Mesenchymal stem cell (in vitro differentiated cells and primary cell): Measurements from ENCODE around the gene ALPL.
"Not testable (repeated sequence)": the region's sequence is repeated elsewhere in the genome, so short reads cannot be mapped to it uniquely, and the experiment has no call there.

Experiments
- DNase-seq: peaks from one replicate; pipeline ENCODE4 v3.0.0-alpha.2; 2013
- H2AFZ ChIP-seq: one replicate; pipeline ENCODE4 v1.6.1; 2013; ENCODE audit warnings: low read depth, mild to moderate bottlenecking, control low read depth, inconsistent platforms, low read length, moderate library complexity
- H2AK5ac ChIP-seq: 2 replicates; pipeline ENCODE4 v1.6.1; 2013; ENCODE audit warnings: low read length, moderate library complexity, mild to moderate bottlenecking, inconsistent platforms; ENCODE audit not compliant: severe bottlenecking
- H2BK120ac ChIP-seq: one replicate; pipeline ENCODE4 v1.6.1; 2013; ENCODE audit warnings: low read depth, mild to moderate bottlenecking, inconsistent platforms, low read length, moderate library complexity
- H2BK12ac ChIP-seq, 2 experiments: one replicate each; pipeline ENCODE4 v1.6.1; 2013; ENCODE audit warnings: inconsistent platforms in 2 of 2, low read length in 2 of 2, mild to moderate bottlenecking in 2 of 2, moderate library complexity in 2 of 2, control low read depth in 1 of 2
- H2BK15ac ChIP-seq: one replicate; pipeline ENCODE4 v1.6.1; 2013; ENCODE audit warnings: mild to moderate bottlenecking, low read depth, inconsistent platforms; ENCODE audit not compliant: poor library complexity, severe bottlenecking
- H2BK5ac ChIP-seq: 2 replicates; pipeline ENCODE4 v1.6.1; 2013; ENCODE audit warnings: low read depth, mild to moderate bottlenecking, low read length, control low read depth, inconsistent platforms; ENCODE audit not compliant: poor library complexity, severe bottlenecking
- H3K14ac ChIP-seq, 2 experiments: one replicate each; pipeline ENCODE4 v1.6.1; 2013; ENCODE audit warnings: inconsistent platforms in 2 of 2, low read length in 2 of 2, control low read depth in 1 of 2, mild to moderate bottlenecking in 1 of 2, moderate library complexity in 1 of 2
- H3K18ac ChIP-seq, 2 experiments: one replicate each; pipeline ENCODE4 v1.6.1; 2013; ENCODE audit warnings: inconsistent platforms in 2 of 2, low read length in 2 of 2, control low read depth in 1 of 2, low read depth in 1 of 2, mild to moderate bottlenecking in 1 of 2
- H3K23ac ChIP-seq, 2 experiments: one replicate each; pipeline ENCODE4 v1.6.1; 2013; ENCODE audit warnings: inconsistent platforms in 2 of 2, low read length in 2 of 2, mild to moderate bottlenecking in 2 of 2, moderate library complexity in 2 of 2, control low read depth in 1 of 2
- H3K27ac ChIP-seq: 2 replicates; pipeline ENCODE4 v1.5.1; 2013; ENCODE audit warnings: mild to moderate bottlenecking, moderate library complexity, low read length, control low read depth, inconsistent platforms; ENCODE audit not compliant: poor library complexity, severe bottlenecking
- H3K27me3 ChIP-seq, 2 experiments: 2 replicates each; pipeline versions ENCODE4 v1.6.1 to v1.7.0; 2013; ENCODE audit warnings: low read length in 2 of 2, mild to moderate bottlenecking in 2 of 2, moderate library complexity in 2 of 2, control low read depth in 1 of 2, inconsistent platforms in 1 of 2; ENCODE audit not compliant: control insufficient read depth in 1 of 2, insufficient read depth in 1 of 2
- H3K36me3 ChIP-seq, 2 experiments: 2 replicates each; pipeline versions ENCODE4 v1.6.1 to v1.7.0; 2013; ENCODE audit warnings: low read length in 2 of 2, control low read depth in 1 of 2, inconsistent platforms in 1 of 2, low read depth in 1 of 2, mild to moderate bottlenecking in 1 of 2; ENCODE audit not compliant: insufficient read depth in 2 of 2, control insufficient read depth in 1 of 2
- H3K4ac ChIP-seq, 2 experiments: one replicate each; pipeline ENCODE4 v1.6.1; 2013; ENCODE audit warnings: inconsistent platforms in 2 of 2, low read length in 2 of 2, mild to moderate bottlenecking in 2 of 2, moderate library complexity in 2 of 2, control low read depth in 1 of 2, low read depth in 1 of 2
- H3K4me1 ChIP-seq: 2 replicates; pipeline ENCODE4 v1.6.1; 2013; ENCODE audit warnings: low read depth, low read length, control low read depth; ENCODE audit not compliant: control insufficient read depth, insufficient read depth
- H3K4me2 ChIP-seq: 2 replicates; pipeline ENCODE4 v1.6.1; 2013; ENCODE audit warnings: low read length, mild to moderate bottlenecking, inconsistent platforms; ENCODE audit not compliant: poor library complexity, severe bottlenecking
- H3K4me3 ChIP-seq, 2 experiments: 2 replicates each; pipeline versions ENCODE4 v1.5.1 to v1.7.0; 2013; ENCODE audit warnings: low read length in 2 of 2, mild to moderate bottlenecking in 2 of 2, control low read depth in 1 of 2, low read depth in 1 of 2; ENCODE audit not compliant: insufficient read depth in 1 of 2
- H3K79me1 ChIP-seq: replicated peaks from 2 replicates; pipeline ENCODE4 v1.6.1; 2013; ENCODE audit warnings: mild to moderate bottlenecking, control low read depth, low read length, inconsistent platforms; ENCODE audit not compliant: poor library complexity, severe bottlenecking
- H3K9ac ChIP-seq: 2 replicates; pipeline ENCODE4 v1.7.0; 2013; ENCODE audit warnings: mild to moderate bottlenecking, low read length, moderate library complexity
- H3K9me3 ChIP-seq: 2 replicates; pipeline ENCODE4 v1.7.0; 2013; ENCODE audit warnings: mild to moderate bottlenecking, low read length; ENCODE audit not compliant: control insufficient read depth
- H4K8ac ChIP-seq: one replicate; pipeline ENCODE4 v1.6.1; 2013; ENCODE audit warnings: inconsistent platforms, mild to moderate bottlenecking, low read length, moderate library complexity
- H4K91ac ChIP-seq: one replicate; pipeline ENCODE4 v1.6.1; 2013; ENCODE audit warnings: mild to moderate bottlenecking, low read length, inconsistent platforms
- whole genome bisulfite sequencing: methylation state at CpG from one replicate; pipeline ENCODE4 v1.1.7; 2013; ENCODE audit warnings: mixed read lengths; 5-methylcytosine and 5-hydroxymethylcytosine counted together

ALPL gene

DNA sequence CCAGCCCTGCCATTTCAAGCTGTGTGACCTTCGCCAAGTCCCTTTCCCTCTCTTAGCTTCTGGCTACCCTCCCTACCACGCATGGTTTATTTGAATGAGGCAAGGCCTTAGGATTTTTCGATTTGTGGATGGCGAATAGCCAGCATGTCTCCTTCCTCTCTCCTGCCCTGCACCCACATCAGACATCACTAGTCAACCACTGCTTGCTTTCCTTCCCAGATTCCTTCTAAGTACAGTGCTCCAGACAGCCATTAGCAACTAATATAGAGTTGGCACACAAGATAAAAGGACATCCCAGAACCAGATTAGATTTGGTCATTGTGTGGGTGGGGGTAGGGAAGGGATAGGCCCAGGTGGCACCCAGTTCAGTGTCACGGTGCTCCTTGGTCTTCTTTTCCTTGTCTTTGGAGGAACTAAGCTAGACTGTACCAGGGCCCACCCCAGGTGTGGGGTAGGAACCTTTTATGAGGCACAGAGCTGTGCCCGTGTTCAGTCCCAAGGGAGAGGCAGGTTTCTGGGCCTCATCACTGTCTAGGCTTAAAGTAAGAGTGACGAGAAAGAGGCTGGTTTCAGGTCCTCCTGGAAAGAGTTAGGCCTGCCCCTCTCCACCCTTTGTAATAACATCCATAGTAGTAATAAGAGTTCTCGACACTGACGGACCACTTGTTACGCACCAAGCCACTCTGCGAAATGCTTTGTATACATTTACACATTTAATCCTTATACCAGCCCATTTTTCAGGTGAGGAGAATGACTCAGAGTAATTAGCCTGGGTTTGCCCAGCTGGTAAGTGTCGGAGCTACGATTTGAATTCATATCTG, 8.6 kb downstream of the ALPL start:
- Histone ChIP-seq H3K79me1 (no peaks in the 10 kb centered on the region), H3K18ac (no peak overlapping the region), H2BK120ac (no peak overlapping the region), H2BK5ac (no peak overlapping the region), H3K14ac (no peak overlapping the region), H4K91ac (no peak overlapping the region), H3K4ac (no peak overlapping the region), H3K23ac (no peak overlapping the region), H3K4me2 (no peak overlapping the region), H3K4me3 (no peak overlapping the region), H2BK12ac (no peak overlapping the region), H2AK5ac (no peak overlapping the region), H2AFZ (no peak overlapping the region), H3K27ac (no peak overlapping the region), H4K8ac (no peak overlapping the region), H2BK15ac (no peak overlapping the region), H3K4me1 (peaks cover 19% of the 10 kb centered on the region), H3K9ac (no peak overlapping the region), H3K9me3 (no peaks in the 10 kb centered on the region), H3K36me3 (no peaks in the 10 kb centered on the region), H3K27me3 (peaks cover 0 to 24% of the 10 kb centered on the region in 2 experiments)
- no peak for DNase-seq
- 85% methylated on average over 11 of the region's 13 CpGs for WGBS

DNA sequence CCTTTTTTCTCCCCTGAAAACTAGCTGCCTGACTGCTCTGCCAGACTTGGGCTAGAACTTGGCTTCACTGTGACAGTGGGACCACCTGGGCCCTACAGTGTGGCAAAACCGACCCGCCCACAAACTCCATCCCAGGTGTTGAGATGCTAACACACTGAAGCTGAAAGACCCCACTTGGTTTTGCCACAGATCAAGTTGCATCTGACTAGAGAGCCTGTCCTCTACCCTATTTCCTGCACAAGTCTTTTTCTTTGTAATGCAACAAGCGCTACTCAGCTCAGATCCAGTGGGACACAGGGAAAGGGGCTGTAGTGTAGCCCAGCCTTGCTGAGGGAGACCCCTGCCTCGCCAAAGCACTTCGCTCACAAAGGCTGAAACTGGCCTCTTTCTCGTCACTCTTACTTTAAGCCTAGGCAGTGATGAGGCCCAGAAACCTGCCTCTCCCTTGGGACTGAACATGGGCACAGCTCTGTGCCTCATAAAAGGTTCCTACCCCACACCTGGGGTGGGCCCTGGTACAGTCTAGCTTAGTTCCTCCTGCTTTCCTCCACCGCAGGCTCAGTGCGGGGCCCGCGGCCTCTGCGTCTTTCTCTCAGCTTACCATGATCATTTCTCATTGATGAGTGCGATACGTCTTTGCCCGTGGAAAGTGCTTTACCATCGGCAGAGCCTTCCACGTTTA, 9.7 kb downstream of the ALPL start:
- Histone ChIP-seq H4K8ac (no peak overlapping the region), H3K4ac (no peak overlapping the region), H3K23ac (no peak overlapping the region), H3K9me3 (no peaks in the 10 kb centered on the region), H2AK5ac (peak overlapping the region; percentile 31), H3K4me1 (peaks cover 17% of the 10 kb centered on the region), H2BK120ac (no peak overlapping the region), H3K36me3 (no peaks in the 10 kb centered on the region), H2BK12ac (no peak overlapping the region), H3K79me1 (peaks cover 1% of the 10 kb centered on the region), H2BK5ac (no peak overlapping the region), H2BK15ac (no peak overlapping the region), H3K4me2 (no peak overlapping the region), H3K4me3 (no peak overlapping the region), H4K91ac (no peak overlapping the region), H2AFZ (no peak overlapping the region), H3K27me3 (peaks cover 0 to 15% of the 10 kb centered on the region in 2 experiments), H3K18ac (no peak overlapping the region), H3K9ac (no peak overlapping the region), H3K14ac (no peak overlapping the region), H3K27ac (no peak overlapping the region)
- DNase-seq, result no peak
- 91% methylated on average over 16 of the region's 16 CpGs for WGBS

DNA sequence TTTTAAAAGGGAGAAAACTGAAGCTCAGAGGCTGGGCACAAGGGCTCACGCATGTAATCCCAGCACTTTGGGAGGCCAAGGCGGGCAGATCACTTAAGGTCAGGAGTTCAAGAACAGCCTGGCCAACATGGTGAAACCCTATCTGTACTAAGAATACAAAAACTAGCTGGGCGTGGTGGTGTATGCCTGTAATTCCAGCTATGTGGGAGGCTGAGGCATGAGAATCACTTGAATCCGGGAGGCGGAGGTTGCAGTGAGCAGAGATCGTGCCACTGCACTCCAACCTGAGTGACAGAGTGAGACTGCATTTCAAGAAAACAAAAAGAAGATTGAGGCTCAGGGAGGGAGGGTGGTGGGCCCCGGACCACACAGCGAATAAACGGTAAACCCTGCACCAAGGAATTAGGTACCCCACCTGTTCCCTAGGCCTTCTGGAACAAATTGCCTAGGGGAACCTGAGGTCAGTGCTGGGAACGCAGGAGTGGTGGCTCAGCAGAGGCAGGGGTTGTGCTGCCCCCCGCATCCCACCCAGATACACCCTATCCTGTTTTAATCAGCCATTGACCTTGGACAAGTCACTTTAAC, 10.4 kb downstream of the ALPL start:
- not testable (repeated sequence) for H2BK15ac ChIP-seq, H2BK120ac ChIP-seq, H3K4me3 ChIP-seq, H3K9me3 ChIP-seq, DNase-seq, H3K23ac ChIP-seq, H3K36me3 ChIP-seq, H2BK12ac ChIP-seq, H3K27ac ChIP-seq, H3K27me3 ChIP-seq, H3K9ac ChIP-seq, H4K8ac ChIP-seq, H4K91ac ChIP-seq, H3K18ac ChIP-seq, H2AFZ ChIP-seq, H3K79me1 ChIP-seq, H2BK5ac ChIP-seq, H3K4me2 ChIP-seq, H3K14ac ChIP-seq, H2AK5ac ChIP-seq, H3K4ac ChIP-seq
- 96% methylated on average over 10 of the region's 11 CpGs for WGBS
- peaks cover 10% of the 10 kb centered on the region for H3K4me1 ChIP-seq
